A549 treated with CpdA at 1 μM for 4 hours (cell line): ENCODE measurements around the gene BOD1. TPM values are rescaled to one million over a fixed set of nuclear protein-coding genes. Genes with fewer than 3 reads are reported as not detected.

ENCODE experiments used
- total RNA-seq: library from RNA; stranded (reverse); fragments of 200-300 nt; extraction: Qiagen RNA extraction; gene quantifications from 5 replicates; pipeline ENCODE4 v1.2.3, GENCODE V29; 2022; ENCODE audit warnings: low read depth

BOD1 gene
- 66.5 to 73.7 TPM (median 72.5 TPM) in 5 replicates for total RNA-seq

GRCh38 chr5:173616577-173617118, at the start of gene BOD1:
Gene BOD1, minus strand, starts transcription at chr5:173616650. Its CDS starts 214 bp downstream, at chr5:173616436.

